Measurements from ENCODE around the gene SMIM43.
"Not testable (repeated sequence)": the region's sequence is repeated elsewhere in the genome, so short reads cannot be mapped to it uniquely, and the experiment has no call there.

- TF ChIP-seq POLR2A (IDR thresholded peaks at IDR 0.05; ENCODE audit: low read length); GATA1 (IDR thresholded peaks at IDR 0.05; ENCODE audit: low read depth, low read length): not testable (repeated sequence)
These were observed 35.2 kb downstream of the SMIM43 start for GRCh38 chr4:121729753-121730152.

Data from erythroblast (primary cell).